Measurements from ENCODE around the gene ATXN7. TPM values are rescaled to one million over a fixed set of nuclear protein-coding genes. Genes with fewer than 3 reads are reported as not detected.

Gene ATXN7
- total and polyA plus RNA-seq, 10 of the 15 experiments (the other 5 are each of a cell fraction or from before 2014, with no cell fraction given): 0.83 to 24.6 (median 8.5) TPM

- TF ChIP-seq BHLHE40 (IDR thresholded peaks at IDR 0.05; ENCODE audit: borderline replicate concordance in 1 of 2, low read depth in 2 of 2, low read length in 1 of 2) (peak in 1 of 2 experiments; percentile 67; a peak in 2 of 4 replicates), MYB (IDR thresholded peaks at IDR 0.05; ENCODE audit: borderline replicate concordance, low read depth, low read length) (no peak), HDAC2 (IDR thresholded peaks at IDR 0.05) (no peak), SPI1 (IDR thresholded peaks at IDR 0.05; ENCODE audit: borderline replicate concordance, insufficient read depth, low read depth, low read length) (no peak), CBX3 (IDR thresholded peaks at IDR 0.05; ENCODE audit: borderline replicate concordance, low read depth) (no peak), IKZF2 (IDR thresholded peaks at IDR 0.05) (no peak), TARDBP (IDR thresholded peaks at IDR 0.05; ENCODE audit: borderline replicate concordance) (peak; percentile 30; the same call in 1 of the 2 replicates), CREM (IDR thresholded peaks at IDR 0.05; ENCODE audit: low read depth) (peak; percentile 80), MTA3 (IDR thresholded peaks at IDR 0.05; ENCODE audit: borderline replicate concordance, low read length) (no peak), TBL1XR1 (IDR thresholded peaks at IDR 0.05; ENCODE audit: low read depth, low read length) (no peak), IRF4 (IDR thresholded peaks at IDR 0.05; ENCODE audit: low read depth, low read length) (no peak), HDAC6 (IDR thresholded peaks at IDR 0.05; ENCODE audit: unreplicated experiment) (no peak), NFXL1 (IDR thresholded peaks at IDR 0.05; ENCODE audit: borderline replicate concordance) (peak; percentile 87), SMC3 (IDR thresholded peaks at IDR 0.05; ENCODE audit: borderline replicate concordance, low read length) (no peak), STAT1 (conservative IDR thresholded peaks at IDR 0.05) (no peak), RBBP5 (conservative IDR thresholded peaks at IDR 0.05) (0 out of 2 replicates have a peak, but pooled peaks have one; percentile 83), NFIC (IDR thresholded peaks at IDR 0.05; ENCODE audit: low read depth, low read length) (no peak), NKRF (conservative IDR thresholded peaks at IDR 0.05) (no peak; the same call in none of the 2 replicates), EED (IDR thresholded peaks at IDR 0.05; ENCODE audit: low read depth) (0 out of 2 replicates have a peak, but pooled peaks have one; percentile 11), E2F8 (IDR thresholded peaks at IDR 0.05; ENCODE audit: low read depth, partially characterized antibody) (no peak)
- TF ChIP-seq, protein P1, sequence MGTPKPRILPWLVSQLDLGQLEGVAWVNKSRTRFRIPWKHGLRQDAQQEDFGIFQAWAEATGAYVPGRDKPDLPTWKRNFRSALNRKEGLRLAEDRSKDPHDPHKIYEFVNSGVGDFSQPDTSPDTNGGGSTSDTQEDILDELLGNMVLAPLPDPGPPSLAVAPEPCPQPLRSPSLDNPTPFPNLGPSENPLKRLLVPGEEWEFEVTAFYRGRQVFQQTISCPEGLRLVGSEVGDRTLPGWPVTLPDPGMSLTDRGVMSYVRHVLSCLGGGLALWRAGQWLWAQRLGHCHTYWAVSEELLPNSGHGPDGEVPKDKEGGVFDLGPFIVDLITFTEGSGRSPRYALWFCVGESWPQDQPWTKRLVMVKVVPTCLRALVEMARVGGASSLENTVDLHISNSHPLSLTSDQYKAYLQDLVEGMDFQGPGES (IDR thresholded peaks at IDR 0.05): no peak
These were observed 48.5 kb downstream of the ATXN7 start, which contains the start of gene SCAANT1 (continued) for GRCh38 chr3:63911873-63912767.

Data from GM12878 (cell line).